Skin of body (tissue), 2 donors: ENCODE results near the gene MLF2. TPM values are rescaled to one million over a fixed set of nuclear protein-coding genes. Genes with fewer than 3 reads are reported as not detected.

Experiments used
- DNase-seq: peaks from one replicate; lab custom pipeline; 2025; lab: John Stamatoyannopoulos, UW
- total RNA-seq: library from RNA; depleted of rRNA; stranded (reverse); fragments of >200 nt; gene quantifications from one replicate; pipeline ENCODE4 v1.2.3, GENCODE V29; 2014

MLF2 gene
- 76.3 TPM for total RNA-seq

- peak; percentile 99 for DNase-seq
Measured at GRCh38 chr12:6752921-6753771, at the start of gene MLF2. TSS of gene MLF2 (minus strand) at chr12:6753141. CDS start at chr12:6752334, 807 bp downstream.

GRCh38 chr12:6799147-6799546 lies 46.2 kb upstream of the MLF2 start:
- no peak for DNase-seq

- no peak for DNase-seq
Measured at GRCh38 chr12:6796576-6796975, 43.6 kb upstream of the MLF2 start.

- no peak for DNase-seq
Measured at GRCh38 chr12:6795088-6795487, 42.1 kb upstream of the MLF2 start.

GRCh38 chr12:6792522-6793201 lies 39.7 kb upstream of the MLF2 start:
- no peak for DNase-seq

GRCh38 chr12:6791931-6792520 lies 39.1 kb upstream of the MLF2 start:
- DNase-seq = no peak

- DNase-seq = no peak
Measured at GRCh38 chr12:6790496-6791150, 37.7 kb upstream of the MLF2 start.

- no peak for DNase-seq
Measured at GRCh38 chr12:6788972-6789924, 36.3 kb upstream of the MLF2 start, which contains the start of gene CD4. TSS of gene CD4 (plus strand) at chr12:6789528. CDS start at chr12:6800139, 10,611 bp downstream.

GRCh38 chr12:6787309-6787708 lies 34.4 kb upstream of the MLF2 start:
- DNase-seq = no peak

- DNase-seq = no peak
Measured at GRCh38 chr12:6786416-6787094, 33.6 kb upstream of the MLF2 start.

- DNase-seq = no peak
Measured at GRCh38 chr12:6784761-6785160, 31.8 kb upstream of the MLF2 start.

- DNase-seq = no peak
Measured at GRCh38 chr12:6784296-6784695, 31.4 kb upstream of the MLF2 start.

GRCh38 chr12:6783828-6784227 lies 30.9 kb upstream of the MLF2 start:
- DNase-seq = no peak

GRCh38 chr12:6782850-6783566 lies 30.1 kb upstream of the MLF2 start:
- no peak for DNase-seq

GRCh38 chr12:6782119-6782518 lies 29.2 kb upstream of the MLF2 start:
- DNase-seq = no peak

GRCh38 chr12:6780573-6780972 lies 27.6 kb upstream of the MLF2 start:
- no peak for DNase-seq

GRCh38 chr12:6779708-6780432 lies 26.9 kb upstream of the MLF2 start:
- DNase-seq = no peak
